K562 (cell line): Measurements from ENCODE around the gene FAM184B. TPM values are rescaled to one million over a fixed set of nuclear protein-coding genes. Genes with fewer than 3 reads are reported as not detected.

Experiments used
- ARHGAP35 ChIP-seq: fragments of 450-650 bp; IDR thresholded peaks from 2 replicates; pipeline ENCODE4 v1.6.1; 2018; ENCODE audit not compliant: partially characterized antibody
- HSF4 ChIP-seq: fragments of 250-450 bp; sonication (Bioruptor Pico); IDR thresholded peaks from 2 replicates; pipeline ENCODE4 v2.1.2; 2022; ENCODE audit warnings: mild to moderate bottlenecking, moderate library complexity, borderline replicate concordance
- ILF3 ChIP-seq: fragments of 450-650 bp; IDR thresholded peaks from 2 replicates; pipeline ENCODE4 v1.6.1; 2018; ENCODE audit warnings: antibody characterized with exemption, mild to moderate bottlenecking, moderate library complexity, borderline replicate concordance
- MEF2A ChIP-seq: IDR thresholded peaks from 2 replicates; pipeline ENCODE4 v1.6.1; 2011; ENCODE audit warnings: low read depth, mild to moderate bottlenecking, low read length, moderate library complexity; ENCODE audit not compliant: control insufficient read depth
- MYBL2 ChIP-seq, 2 experiments: fragments of 450-650 bp in 1 of 2; sonication (generic) in 1 of 2; formaldehyde crosslinking in 1 of 2; IDR thresholded peaks; 2 replicates each; pipeline versions ENCODE4 v1.6.1 to v1.8.1; 2017 to 2022; ENCODE audit warnings: borderline replicate concordance in 1 of 2, inconsistent platforms in 1 of 2, low read depth in 1 of 2, mild to moderate bottlenecking in 1 of 2, missing genetic modification reagents in 1 of 2, moderate library complexity in 1 of 2
- PHB ChIP-seq: fragments of 250-450 bp; sonication (Bioruptor Pico); IDR thresholded peaks from 2 replicates; pipeline ENCODE4 v1.5.0; 2021
- PHB2 ChIP-seq: fragments of 450-650 bp; IDR thresholded peaks from 2 replicates; pipeline ENCODE4 v1.6.1; 2017; ENCODE audit warnings: low read depth
- SMAD4 ChIP-seq: fragments of 250-450 bp; sonication (Bioruptor Pico); conservative IDR thresholded peaks from 2 replicates; pipeline ENCODE4 v1.8.0; 2021; ENCODE audit warnings: inconsistent platforms, mild to moderate bottlenecking, moderate library complexity
- TAF1 ChIP-seq: IDR thresholded peaks from 2 replicates; pipeline ENCODE4 v1.6.1; 2011; ENCODE audit warnings: mild to moderate bottlenecking, low read length, moderate library complexity; ENCODE audit not compliant: insufficient read depth, control insufficient read depth, severe bottlenecking; ENCODE audit errors: extremely low read depth
- ZKSCAN1 ChIP-seq: fragments of 150-350 bp; IDR thresholded peaks from 2 replicates; pipeline ENCODE4 v1.6.1; 2016; ENCODE audit warnings: low read depth, low read length
- ZNF764 ChIP-seq: fragments of 250-450 bp; sonication (Bioruptor Pico); IDR thresholded peaks from 2 replicates; pipeline ENCODE4 v1.4.0; 2020; ENCODE audit warnings: low read depth, mild to moderate bottlenecking, moderate library complexity
- polyA plus RNA-seq, 8 experiments: library from polyadenylated mRNA; depleted of rRNA in 4 of 8; stranded (reverse) in 5 of 8; unstranded in 3 of 8; fragments of >200 nt; fragmentation: Nextera tagmentation in 2 of 8; fragmentation: Illumina TruSeq in 1 of 8; extraction: Ambion mirVana in 2 of 8; extraction: Trizol in 1 of 8; gene quantifications; 2 replicates each; pipeline versions ENCODE4 v1.2.1 to v1.2.3, GENCODE V29; 2011 to 2014; ENCODE audit warnings: inconsistent platforms in 1 of 8, missing spikeins in 1 of 8
- total RNA-seq, 7 experiments: library from RNA; depleted of rRNA in 6 of 7; stranded (reverse); fragments of >200 nt in 6 of 7; fragmentation: Illumina TruSeq in 2 of 7; extraction: Trizol in 2 of 7; gene quantifications; 2 replicates each; pipeline versions ENCODE4 v1.2.1 to v1.2.3, GENCODE V29; 2011 to 2021; ENCODE audit warnings: low replicate concordance in 1 of 7
- TF ChIP-seq, protein P1 (sequence below), 2 experiments: fragments of 250-450 bp in 1 of 2; fragments of 450-650 bp in 1 of 2; sonication (Bioruptor Pico) in 1 of 2; IDR thresholded peaks; 2 replicates each; pipeline versions ENCODE4 v1.6.1 to v1.8.0; 2016 to 2021; ENCODE audit warnings: mild to moderate bottlenecking in 2 of 2, moderate library complexity in 2 of 2, missing compliant biosample characterization in 1 of 2, missing genetic modification characterization in 1 of 2

Gene FAM184B
- total and polyA plus RNA-seq, 9 of the 15 experiments (the other 6 are each of a cell fraction or from before 2014, with no cell fraction given), result not detected

DNA sequence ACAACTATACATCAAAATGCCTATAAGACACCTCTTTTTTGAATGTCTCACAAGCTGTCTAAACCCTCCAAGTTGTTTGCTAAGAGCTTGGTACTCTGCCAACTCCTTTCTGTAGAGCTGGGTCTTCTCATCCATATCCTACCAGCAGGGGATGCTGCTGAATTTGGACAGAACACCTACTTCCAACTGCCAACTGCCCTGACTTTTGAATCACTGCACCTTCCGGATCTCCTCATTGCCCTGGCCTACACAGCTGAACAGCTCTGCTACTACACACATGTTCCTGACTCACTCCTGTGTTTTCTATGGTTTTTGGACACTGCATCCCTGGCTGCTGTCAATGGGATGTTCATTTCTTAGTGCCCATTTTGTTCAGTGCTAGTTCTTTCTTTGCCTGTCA is 18.7 kb downstream of the FAM184B start (continued):
- TF ChIP-seq TAF1, result no peak
- TF ChIP-seq ZNF764 (CRISPR knock-in tag), result peak; percentile 95
- TF ChIP-seq PHB2, result no peak
- TF ChIP-seq, protein P1, sequence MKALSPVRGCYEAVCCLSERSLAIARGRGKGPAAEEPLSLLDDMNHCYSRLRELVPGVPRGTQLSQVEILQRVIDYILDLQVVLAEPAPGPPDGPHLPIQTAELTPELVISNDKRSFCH (CRISPR knock-in tag; IDR thresholded peaks at IDR 0.05), result no peak
- TF ChIP-seq, protein P1 (tag; IDR thresholded peaks at IDR 0.05), result no peak
- TF ChIP-seq ILF3, result no peak
- no peak for TF ChIP-seq ARHGAP35
- no peak for TF ChIP-seq PHB (CRISPR knock-in tag)
- TF ChIP-seq MYBL2 (IDR thresholded peaks at IDR 0.05; ENCODE audit: low read depth), result 0 out of 2 replicates have a peak, but pooled peaks have one; percentile 42
- TF ChIP-seq MYBL2 (CRISPR knock-in tag; IDR thresholded peaks at IDR 0.05; ENCODE audit: borderline replicate concordance), result no peak
- TF ChIP-seq ZKSCAN1, result no peak
- no peak for TF ChIP-seq HSF4
- no peak for TF ChIP-seq SMAD4 (CRISPR knock-in tag)
- no peak for TF ChIP-seq MEF2A
